Activated naive CD8-positive, alpha-beta T cell treated with anti-CD3 and anti-CD28 coated beads for 36 hours (primary cell): Measurements from ENCODE around the gene SERPINB6. TPM values are rescaled to one million over a fixed set of nuclear protein-coding genes. Genes with fewer than 3 reads are reported as not detected.

ENCODE experiments used
- DNase-seq: peaks from one replicate; pipeline ENCODE4 v3.0.0; 2021
- H3K27ac Mint-ChIP-seq: one replicate; pipeline ENCODE4 v1.8.0; 2022; ENCODE audit warnings: mild to moderate bottlenecking, moderate library complexity, mixed read lengths
- H3K27me3 Mint-ChIP-seq: one replicate; pipeline ENCODE4 v1.8.0; 2022; ENCODE audit warnings: mild to moderate bottlenecking, mixed read lengths
- H3K36me3 Mint-ChIP-seq: one replicate; pipeline ENCODE4 v1.8.0; 2021; ENCODE audit warnings: mild to moderate bottlenecking, mixed read lengths
- H3K4me1 Mint-ChIP-seq: one replicate; pipeline ENCODE4 v1.8.0; 2021; ENCODE audit warnings: mixed read lengths
- H3K4me3 Mint-ChIP-seq: one replicate; pipeline ENCODE4 v1.8.0; 2022; ENCODE audit warnings: mild to moderate bottlenecking, moderate library complexity, mixed read lengths
- H3K9me3 Mint-ChIP-seq: one replicate; pipeline ENCODE4 v1.8.0; 2022; ENCODE audit warnings: mixed read lengths
- total RNA-seq, 2 experiments: library from RNA; stranded (reverse); gene quantifications; one replicate each; pipeline ENCODE4 v1.2.3, GENCODE V29; 2021

The SERPINB6 gene
- total RNA-seq, 2 experiments from 2014 or later = 54.9 to 56.0 TPM

GRCh38 chr6:2960935-2961334, 10.4 kb downstream of the SERPINB6 start:
- no peak for DNase-seq
- peaks cover 12% of the 10 kb centered on the region for H3K36me3 Mint-ChIP-seq
- peaks cover 28% of the 10 kb centered on the region for H3K4me1 Mint-ChIP-seq
- no peak overlapping the region for H3K27ac Mint-ChIP-seq
- no peaks in the 10 kb centered on the region for H3K9me3 Mint-ChIP-seq
- H3K4me3 Mint-ChIP-seq = no peak overlapping the region
- no peaks in the 10 kb centered on the region for H3K27me3 Mint-ChIP-seq

- H3K9me3 Mint-ChIP-seq = no peaks in the 10 kb centered on the region
- no peak overlapping the region for H3K4me3 Mint-ChIP-seq
- H3K27me3 Mint-ChIP-seq = no peaks in the 10 kb centered on the region
- H3K4me1 Mint-ChIP-seq = peaks cover 34% of the 10 kb centered on the region
- no peak for DNase-seq
- H3K27ac Mint-ChIP-seq = no peak overlapping the region
- H3K36me3 Mint-ChIP-seq = peaks cover 12% of the 10 kb centered on the region
These were observed 11.3 kb downstream of the SERPINB6 start for GRCh38 chr6:2959909-2960719.

GRCh38 chr6:2958776-2959175, 12.6 kb downstream of the SERPINB6 start:
- Mint-ChIP-seq H3K9me3 (no peaks in the 10 kb centered on the region), H3K4me3 (no peak overlapping the region), H3K4me1 (peaks cover 37% of the 10 kb centered on the region), H3K27ac (peak overlapping the region; percentile 18), H3K36me3 (peaks cover 19% of the 10 kb centered on the region), H3K27me3 (no peaks in the 10 kb centered on the region)
- DNase-seq = no peak

GRCh38 chr6:2958331-2958711, 13.0 kb downstream of the SERPINB6 start:
- Mint-ChIP-seq H3K9me3 (no peaks in the 10 kb centered on the region), H3K4me1 (peaks cover 34% of the 10 kb centered on the region), H3K27me3 (no peaks in the 10 kb centered on the region), H3K27ac (peak overlapping the region; percentile 18), H3K4me3 (peak overlapping the region; percentile 30), H3K36me3 (peaks cover 20% of the 10 kb centered on the region)
- DNase-seq = no peak

GRCh38 chr6:2957696-2958330, 13.6 kb downstream of the SERPINB6 start:
- DNase-seq = no peak
- Mint-ChIP-seq H3K4me3 (peak overlapping the region; percentile 30), H3K9me3 (no peaks in the 10 kb centered on the region), H3K27ac (peak overlapping the region; percentile 18), H3K36me3 (peaks cover 24% of the 10 kb centered on the region), H3K27me3 (no peaks in the 10 kb centered on the region), H3K4me1 (peaks cover 32% of the 10 kb centered on the region)

GRCh38 chr6:2956930-2957685, 14.3 kb downstream of the SERPINB6 start:
- Mint-ChIP-seq H3K4me1 (peaks cover 26% of the 10 kb centered on the region), H3K27ac (no peak overlapping the region), H3K36me3 (peaks cover 28% of the 10 kb centered on the region), H3K4me3 (no peak overlapping the region), H3K9me3 (no peaks in the 10 kb centered on the region), H3K27me3 (no peaks in the 10 kb centered on the region)
- DNase-seq = no peak

- Mint-ChIP-seq H3K4me1 (peaks cover 21% of the 10 kb centered on the region), H3K36me3 (peaks cover 35% of the 10 kb centered on the region), H3K27ac (no peak overlapping the region), H3K4me3 (no peak overlapping the region), H3K27me3 (no peaks in the 10 kb centered on the region), H3K9me3 (no peaks in the 10 kb centered on the region)
- no peak for DNase-seq
These were observed 18.3 kb downstream of the SERPINB6 start for GRCh38 chr6:2953098-2953497.

- peak; percentile 48 for DNase-seq
- Mint-ChIP-seq H3K4me3 (no peak overlapping the region), H3K4me1 (peaks cover 17% of the 10 kb centered on the region), H3K27me3 (no peaks in the 10 kb centered on the region), H3K9me3 (no peaks in the 10 kb centered on the region), H3K27ac (no peak overlapping the region), H3K36me3 (peaks cover 37% of the 10 kb centered on the region)
These were observed 18.7 kb downstream of the SERPINB6 start for GRCh38 chr6:2952557-2953095.

- Mint-ChIP-seq H3K27ac (peak overlapping the region; percentile 79), H3K27me3 (no peaks in the 10 kb centered on the region), H3K4me3 (peak overlapping the region; percentile 42), H3K36me3 (peaks cover 33% of the 10 kb centered on the region), H3K4me1 (peaks cover 22% of the 10 kb centered on the region), H3K9me3 (no peaks in the 10 kb centered on the region)
- no peak for DNase-seq
These were observed 19.6 kb downstream of the SERPINB6 start for GRCh38 chr6:2951728-2952127.

GRCh38 chr6:2950713-2951112, 20.7 kb downstream of the SERPINB6 start:
- H3K4me1 Mint-ChIP-seq = peaks cover 22% of the 10 kb centered on the region
- DNase-seq = no peak
- H3K27ac Mint-ChIP-seq = no peak overlapping the region
- peaks cover 30% of the 10 kb centered on the region for H3K36me3 Mint-ChIP-seq
- H3K9me3 Mint-ChIP-seq = no peaks in the 10 kb centered on the region
- no peak overlapping the region for H3K4me3 Mint-ChIP-seq
- H3K27me3 Mint-ChIP-seq = no peaks in the 10 kb centered on the region

- H3K4me1 Mint-ChIP-seq = peaks cover 16% of the 10 kb centered on the region
- peaks cover 30% of the 10 kb centered on the region for H3K36me3 Mint-ChIP-seq
- H3K9me3 Mint-ChIP-seq = no peaks in the 10 kb centered on the region
- no peak overlapping the region for H3K4me3 Mint-ChIP-seq
- no peak overlapping the region for H3K27ac Mint-ChIP-seq
- no peaks in the 10 kb centered on the region for H3K27me3 Mint-ChIP-seq
- DNase-seq = no peak
These were observed 21.8 kb downstream of the SERPINB6 start for GRCh38 chr6:2949536-2950083.

- no peaks in the 10 kb centered on the region for H3K9me3 Mint-ChIP-seq
- peaks cover 14% of the 10 kb centered on the region for H3K4me1 Mint-ChIP-seq
- no peak overlapping the region for H3K27ac Mint-ChIP-seq
- no peaks in the 10 kb centered on the region for H3K27me3 Mint-ChIP-seq
- DNase-seq = no peak
- H3K4me3 Mint-ChIP-seq = no peak overlapping the region
- peaks cover 25% of the 10 kb centered on the region for H3K36me3 Mint-ChIP-seq
These were observed 22.2 kb downstream of the SERPINB6 start for GRCh38 chr6:2949121-2949520.

- H3K27ac Mint-ChIP-seq = no peak overlapping the region
- H3K4me3 Mint-ChIP-seq = no peak overlapping the region
- H3K36me3 Mint-ChIP-seq = peaks cover 24% of the 10 kb centered on the region
- H3K27me3 Mint-ChIP-seq = no peaks in the 10 kb centered on the region
- DNase-seq = no peak
- H3K4me1 Mint-ChIP-seq = peaks cover 18% of the 10 kb centered on the region
- H3K9me3 Mint-ChIP-seq = no peaks in the 10 kb centered on the region
These were observed 22.9 kb downstream of the SERPINB6 start for GRCh38 chr6:2948228-2949025.

- Mint-ChIP-seq H3K4me3 (no peak overlapping the region), H3K9me3 (no peaks in the 10 kb centered on the region), H3K27ac (peak overlapping the region; percentile 17), H3K36me3 (peaks cover 17% of the 10 kb centered on the region), H3K4me1 (peaks cover 28% of the 10 kb centered on the region), H3K27me3 (no peaks in the 10 kb centered on the region)
- no peak for DNase-seq
These were observed 23.9 kb downstream of the SERPINB6 start for GRCh38 chr6:2947445-2947844.
